ENCODE data around the gene ATP9B. TPM values are rescaled to one million over a fixed set of nuclear protein-coding genes. Genes with fewer than 3 reads are reported as not detected.
A peak's percentile ranks its signal among the peaks of the same experiment; 100 is the strongest.
"Not testable (repeated sequence)": the region's sequence is repeated elsewhere in the genome, so short reads cannot be mapped to it uniquely, and the experiment has no call there.

Gene ATP9B
- total RNA-seq, 8 experiments from 2014 or later: 15.6 to 44.1 (median 21.6) TPM

GRCh38 chr18:79271812-79272211 lies 202.6 kb downstream of the ATP9B start:
- in situ Hi-C loops (cut with MboI; ENCODE audit: low pct_unique_long_range_greater_than_20kb in 2 of 9, low sequenced_read_pairs in 9 of 9, unreplicated experiment in 9 of 9): not testable (repeated sequence)

GRCh38 chr18:79272916-79273315 lies 203.7 kb downstream of the ATP9B start:
- in situ Hi-C loops (cut with MboI; ENCODE audit: low pct_unique_long_range_greater_than_20kb in 2 of 9, low sequenced_read_pairs in 9 of 9, unreplicated experiment in 9 of 9): no loop called here
- H3K4me1 ChIP-seq (replicated peaks in 1 of 2): no peaks in the 10 kb centered on the region
- H3K4me3 ChIP-seq: no peak overlapping the region
- H3K27ac ChIP-seq: no peak overlapping the region
- WGBS, 10 experiments: 75 to 100% (median 90%) methylated on average over 2 to 8 of the region's 8 CpGs; no CpG with 5 or more reads in 2 of the 10 experiments
- ATAC-seq (replicated peaks in 6 of 8): no peak

More at GRCh38 chr18:79271812-79272211, 202.6 kb downstream of the ATP9B start:
- H3K27ac ChIP-seq; H3K4me3 ChIP-seq; ATAC-seq (replicated peaks in 6 of 8); H3K4me1 ChIP-seq (replicated peaks in 1 of 2): not testable (repeated sequence)

- in situ Hi-C loops (cut with MboI; ENCODE audit: low pct_unique_long_range_greater_than_20kb in 2 of 9, low sequenced_read_pairs in 9 of 9, unreplicated experiment in 9 of 9): no loop called here
- no peak for ATAC-seq (replicated peaks in 6 of 8)
- no peak overlapping the region for H3K4me3 ChIP-seq
- WGBS, 10 experiments: 67 to 100% (median 92%) methylated on average over 1 to 8 of the region's 8 CpGs; no CpG with 5 or more reads in 1 of the 10 experiments
- H3K4me1 ChIP-seq (replicated peaks in 1 of 2): no peaks in the 10 kb centered on the region
- no peak overlapping the region for H3K27ac ChIP-seq
Measured at GRCh38 chr18:79274823-79275222, 205.6 kb downstream of the ATP9B start.

GRCh38 chr18:79275461-79275860 lies 206.3 kb downstream of the ATP9B start:
- no peaks in the 10 kb centered on the region for H3K4me1 ChIP-seq (replicated peaks in 1 of 2)
- no peak overlapping the region for H3K27ac ChIP-seq
- no peak for ATAC-seq (replicated peaks in 6 of 8)
- in situ Hi-C loops (cut with MboI; ENCODE audit: low pct_unique_long_range_greater_than_20kb in 2 of 9, low sequenced_read_pairs in 9 of 9, unreplicated experiment in 9 of 9): no loop called here
- 83 to 100% (median 94%) methylated on average over 1 to 6 of the region's 7 CpGs; no CpG with 5 or more reads in 3 of the 10 experiments for WGBS, 10 experiments
- H3K4me3 ChIP-seq: no peak overlapping the region

- Histone ChIP-seq H3K4me3 (no peak overlapping the region), H3K27ac (no peak overlapping the region), H3K4me1 (replicated peaks in 1 of 2) (no peaks in the 10 kb centered on the region)
- 73 to 100% (median 93%) methylated on average over 1 to 4 of the region's 4 CpGs; no CpG with 5 or more reads in 2 of the 10 experiments for WGBS, 10 experiments
- in situ Hi-C loops (cut with MboI; ENCODE audit: low pct_unique_long_range_greater_than_20kb in 2 of 9, low sequenced_read_pairs in 9 of 9, unreplicated experiment in 9 of 9): no loop called here
- ATAC-seq (replicated peaks in 6 of 8): peak in 2 of 8 experiments; percentile 33 to 67
Measured at GRCh38 chr18:79275992-79276391, 206.8 kb downstream of the ATP9B start.

GRCh38 chr18:79278896-79279295 lies 209.7 kb downstream of the ATP9B start:
- Histone ChIP-seq H3K4me1 (replicated peaks in 1 of 2) (peaks cover 4 to 14% of the 10 kb centered on the region in 2 donors), H3K4me3 (no peak overlapping the region), H3K27ac (no peak overlapping the region)
- WGBS, 10 experiments: 20 to 100% (median 90%) methylated on average over 1 to 6 of the region's 11 CpGs; no CpG with 5 or more reads in 1 of the 10 experiments
- no peak for ATAC-seq (replicated peaks in 6 of 8)
- in situ Hi-C loops (cut with MboI; ENCODE audit: low pct_unique_long_range_greater_than_20kb in 2 of 9, low sequenced_read_pairs in 9 of 9, unreplicated experiment in 9 of 9): no loop called here

GRCh38 chr18:79283131-79283810 lies 214.1 kb downstream of the ATP9B start:
- peak overlapping the region in 1 of 2 donors; percentile 79 for H3K27ac ChIP-seq
- WGBS, 10 experiments: 0 to 87% (median 43%) methylated on average over 1 to 11 of the region's 11 CpGs
- H3K4me1 ChIP-seq (replicated peaks in 1 of 2): peaks cover 7 to 18% of the 10 kb centered on the region in 2 donors
- ATAC-seq (replicated peaks in 6 of 8): peak in 5 of 8 experiments; percentile 92 to 95 (median 95)
- in situ Hi-C loops (cut with MboI; ENCODE audit: low pct_unique_long_range_greater_than_20kb in 2 of 9, low sequenced_read_pairs in 9 of 9, unreplicated experiment in 9 of 9): no loop called here
- H3K4me3 ChIP-seq: no peak overlapping the region

GRCh38 chr18:79283929-79284328 lies 214.7 kb downstream of the ATP9B start:
- peak overlapping the region in 1 of 2 donors; percentile 79 for H3K27ac ChIP-seq
- 0 to 92% (median 39%) methylated on average over 1 to 4 of the region's 4 CpGs; no CpG with 5 or more reads in 1 of the 10 experiments for WGBS, 10 experiments

GRCh38 chr18:79285191-79285590 lies 216.0 kb downstream of the ATP9B start:
- ATAC-seq (replicated peaks in 6 of 8); H3K4me3 ChIP-seq; in situ Hi-C loops (cut with MboI; ENCODE audit: low pct_unique_long_range_greater_than_20kb in 2 of 9, low sequenced_read_pairs in 9 of 9, unreplicated experiment in 9 of 9); H3K27ac ChIP-seq: not testable (repeated sequence)
- peaks cover 7 to 18% of the 10 kb centered on the region in 2 donors for H3K4me1 ChIP-seq (replicated peaks in 1 of 2)
- WGBS, 10 experiments: no CpG with 5 or more reads among the region's 1 CpG

More at GRCh38 chr18:79283929-79284328, 214.7 kb downstream of the ATP9B start:
- in situ Hi-C loops (cut with MboI; ENCODE audit: low pct_unique_long_range_greater_than_20kb in 2 of 9, low sequenced_read_pairs in 9 of 9, unreplicated experiment in 9 of 9): no loop called here
- peaks cover 7 to 18% of the 10 kb centered on the region in 2 donors for H3K4me1 ChIP-seq (replicated peaks in 1 of 2)
- ATAC-seq (replicated peaks in 6 of 8): peak in 5 of 8 experiments; percentile 59 to 78 (median 71)
- no peak overlapping the region for H3K4me3 ChIP-seq

- H3K27ac ChIP-seq; in situ Hi-C loops (cut with MboI; ENCODE audit: low pct_unique_long_range_greater_than_20kb in 2 of 9, low sequenced_read_pairs in 9 of 9, unreplicated experiment in 9 of 9); H3K4me3 ChIP-seq; ATAC-seq (replicated peaks in 6 of 8); H3K4me1 ChIP-seq (replicated peaks in 1 of 2): not testable (repeated sequence)
- WGBS, 10 experiments: 90 to 100% (median 100%) methylated on average over 1 to 2 of the region's 15 CpGs; no CpG with 5 or more reads in 7 of the 10 experiments
Measured at GRCh38 chr18:79290409-79290808, 221.2 kb downstream of the ATP9B start.

GRCh38 chr18:79290876-79291275 lies 221.7 kb downstream of the ATP9B start:
- in situ Hi-C loops (cut with MboI; ENCODE audit: low pct_unique_long_range_greater_than_20kb in 2 of 9, low sequenced_read_pairs in 9 of 9, unreplicated experiment in 9 of 9): no loop called here

GRCh38 chr18:79294235-79294634 lies 225.0 kb downstream of the ATP9B start:
- WGBS, 10 experiments: 60 to 100% (median 92%) methylated on average over 1 to 10 of the region's 10 CpGs; no CpG with 5 or more reads in 5 of the 10 experiments
- no peak overlapping the region for H3K27ac ChIP-seq
- ATAC-seq (replicated peaks in 6 of 8): no peak
- in situ Hi-C loops (cut with MboI; ENCODE audit: low pct_unique_long_range_greater_than_20kb in 2 of 9, low sequenced_read_pairs in 9 of 9, unreplicated experiment in 9 of 9): no loop called here
- peaks cover 0 to 6% of the 10 kb centered on the region in 2 donors for H3K4me1 ChIP-seq (replicated peaks in 1 of 2)
- H3K4me3 ChIP-seq: no peak overlapping the region

More at GRCh38 chr18:79290876-79291275, 221.7 kb downstream of the ATP9B start:
- Histone ChIP-seq H3K27ac (no peak overlapping the region), H3K4me3 (no peak overlapping the region), H3K4me1 (replicated peaks in 1 of 2) (no peaks in the 10 kb centered on the region)
- no peak for ATAC-seq (replicated peaks in 6 of 8)
- WGBS, 10 experiments: 80 to 100% (median 97%) methylated on average over 1 to 6 of the region's 6 CpGs; no CpG with 5 or more reads in 1 of the 10 experiments

- Histone ChIP-seq H3K27ac (no peak overlapping the region), H3K4me3 (no peak overlapping the region), H3K4me1 (replicated peaks in 1 of 2) (peaks cover 0 to 13% of the 10 kb centered on the region in 2 donors)
- ATAC-seq (replicated peaks in 6 of 8): peak in 4 of 8 experiments; percentile 15 to 60 (median 44)
- in situ Hi-C loops (cut with MboI; ENCODE audit: low pct_unique_long_range_greater_than_20kb in 2 of 9, low sequenced_read_pairs in 9 of 9, unreplicated experiment in 9 of 9): no loop called here
- WGBS, 10 experiments: 33 to 100% (median 80%) methylated on average over 1 to 2 of the region's 2 CpGs; no CpG with 5 or more reads in 5 of the 10 experiments
Measured at GRCh38 chr18:79299272-79299671, 230.1 kb downstream of the ATP9B start.

Data from motor neuron (in vitro differentiated cells).